Nephron (organoid): ENCODE measurements around the gene ABCB1.

Experiments used
- H3K27ac Mint-ChIP-seq, 3 experiments: 2 replicates each; pipeline ENCODE4 v1.8.0; 2020; ENCODE audit warnings: mixed read lengths in 3 of 3, mild to moderate bottlenecking in 2 of 3, moderate library complexity in 1 of 3
- H3K27me3 Mint-ChIP-seq: 2 replicates; pipeline ENCODE4 v1.8.0; 2021; ENCODE audit warnings: low read depth, mild to moderate bottlenecking, moderate library complexity, mixed read lengths
- H3K36me3 Mint-ChIP-seq: 2 replicates; pipeline ENCODE4 v1.8.0; 2020; ENCODE audit warnings: low read depth, mixed read lengths
- H3K4me1 Mint-ChIP-seq: 2 replicates; pipeline ENCODE4 v1.8.0; 2020; ENCODE audit warnings: mixed read lengths
- H3K4me3 Mint-ChIP-seq, 3 experiments: 2 replicates each; pipeline ENCODE4 v1.8.0; 2020; ENCODE audit warnings: mild to moderate bottlenecking in 3 of 3, mixed read lengths in 3 of 3, moderate library complexity in 2 of 3
- H3K9me3 Mint-ChIP-seq: 2 replicates; pipeline ENCODE4 v1.8.0; 2020; ENCODE audit warnings: mixed read lengths
- CTCF ChIP-seq, 3 experiments: fragments of 200-600 bp; sonication (generic); IDR thresholded peaks; one replicate each; pipeline ENCODE4 v1.5.0; 2021; ENCODE audit warnings: antibody characterized with exemption in 3 of 3; ENCODE audit not compliant: unreplicated experiment in 3 of 3

The ABCB1 gene

GRCh38 chr7:87591211-87591610 lies 9.5 kb downstream of the ABCB1 start:
- no peak for TF ChIP-seq CTCF (IDR thresholded peaks at IDR 0.05; ENCODE audit: unreplicated experiment in 3 of 3)
- Mint-ChIP-seq H3K4me1 (no peaks in the 10 kb centered on the region), H3K36me3 (no peaks in the 10 kb centered on the region), H3K4me3 (no peak overlapping the region), H3K27me3 (peaks cover 3% of the 10 kb centered on the region), H3K9me3 (no peaks in the 10 kb centered on the region), H3K27ac (no peak overlapping the region)

- Mint-ChIP-seq H3K36me3 (no peaks in the 10 kb centered on the region), H3K4me1 (no peaks in the 10 kb centered on the region), H3K9me3 (no peaks in the 10 kb centered on the region), H3K27ac (no peak overlapping the region), H3K27me3 (no peaks in the 10 kb centered on the region), H3K4me3 (no peak overlapping the region)
- TF ChIP-seq CTCF (IDR thresholded peaks at IDR 0.05; ENCODE audit: unreplicated experiment in 3 of 3): no peak
Measured at GRCh38 chr7:87590578-87590977, 10.1 kb downstream of the ABCB1 start.

GRCh38 chr7:87589631-87590030 lies 11.1 kb downstream of the ABCB1 start:
- H3K27ac Mint-ChIP-seq: no peak overlapping the region
- H3K27me3 Mint-ChIP-seq: no peaks in the 10 kb centered on the region
- no peak overlapping the region for H3K4me3 Mint-ChIP-seq
- no peak for TF ChIP-seq CTCF (IDR thresholded peaks at IDR 0.05; ENCODE audit: unreplicated experiment in 3 of 3)
- no peaks in the 10 kb centered on the region for H3K9me3 Mint-ChIP-seq
- H3K4me1 Mint-ChIP-seq: no peaks in the 10 kb centered on the region
- no peaks in the 10 kb centered on the region for H3K36me3 Mint-ChIP-seq

GRCh38 chr7:87581723-87582122 lies 19.0 kb downstream of the ABCB1 start:
- no peaks in the 10 kb centered on the region for H3K9me3 Mint-ChIP-seq
- no peak overlapping the region for H3K4me3 Mint-ChIP-seq
- no peaks in the 10 kb centered on the region for H3K4me1 Mint-ChIP-seq
- H3K27ac Mint-ChIP-seq: no peak overlapping the region
- TF ChIP-seq CTCF (IDR thresholded peaks at IDR 0.05; ENCODE audit: unreplicated experiment in 3 of 3): no peak
- no peaks in the 10 kb centered on the region for H3K36me3 Mint-ChIP-seq
- H3K27me3 Mint-ChIP-seq: no peaks in the 10 kb centered on the region

- no peak for TF ChIP-seq CTCF (IDR thresholded peaks at IDR 0.05; ENCODE audit: unreplicated experiment in 3 of 3)
- H3K27me3 Mint-ChIP-seq: no peaks in the 10 kb centered on the region
Measured at GRCh38 chr7:87580636-87581035, 20.0 kb downstream of the ABCB1 start.

GRCh38 chr7:87575521-87575920 lies 25.2 kb downstream of the ABCB1 start:
- Mint-ChIP-seq H3K27ac (no peak overlapping the region), H3K36me3 (no peaks in the 10 kb centered on the region), H3K4me1 (no peaks in the 10 kb centered on the region), H3K27me3 (no peaks in the 10 kb centered on the region), H3K4me3 (no peak overlapping the region), H3K9me3 (no peaks in the 10 kb centered on the region)
- TF ChIP-seq CTCF (IDR thresholded peaks at IDR 0.05; ENCODE audit: unreplicated experiment in 3 of 3): no peak

More at GRCh38 chr7:87580636-87581035, 20.0 kb downstream of the ABCB1 start:
- Mint-ChIP-seq H3K36me3 (no peaks in the 10 kb centered on the region), H3K9me3 (no peaks in the 10 kb centered on the region), H3K27ac (no peak overlapping the region), H3K4me1 (no peaks in the 10 kb centered on the region), H3K4me3 (no peak overlapping the region)
